ENCODE data around the gene STXBP1.

The STXBP1 gene

DNA sequence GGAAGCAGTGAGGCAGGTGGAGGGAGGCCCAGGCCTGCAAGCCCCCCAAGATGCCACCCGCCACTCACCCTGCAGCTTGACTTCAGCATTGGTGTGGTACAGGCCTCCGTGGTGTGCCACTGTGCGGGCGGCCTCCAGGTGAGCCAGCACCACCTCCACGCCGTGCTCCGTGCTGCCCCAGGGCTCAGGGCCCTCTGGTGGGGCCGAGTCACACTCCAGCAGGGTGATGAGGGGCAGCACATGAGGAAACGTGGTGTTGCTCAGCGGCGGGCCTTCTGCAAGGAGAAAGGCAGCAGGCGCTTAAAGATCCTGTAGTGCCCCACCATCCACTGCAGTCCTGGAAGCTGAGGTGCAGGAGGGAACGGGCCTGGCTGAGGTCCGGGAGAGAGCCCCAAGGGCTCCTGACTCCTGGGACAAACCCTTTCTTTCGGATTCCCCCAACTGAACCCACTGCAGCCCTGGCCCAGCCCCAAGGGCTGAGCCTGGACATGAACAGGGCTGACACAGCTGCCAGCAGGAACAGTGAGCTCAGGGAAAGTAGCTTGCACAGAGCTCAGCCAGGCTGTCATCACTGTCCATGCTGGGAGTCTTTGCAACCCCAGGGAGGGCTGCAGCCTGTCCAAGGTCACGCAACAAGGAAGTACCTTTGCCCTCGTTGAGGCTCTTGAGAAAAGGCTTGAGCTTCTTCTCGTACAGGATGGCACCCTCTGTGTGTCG, 127.7 kb downstream of the STXBP1 start:
- no peak for DNase-seq (ENCODE audit: extremely low spot score)
- CTCF ChIA-PET, result interaction anchor here (1.1 to 4.7 kb wide), 4 partner anchors 24 to 181 kb away, joined by 3 to 17 read pairs (median 8); no protein-coding TSS in a partner anchor
- POLR2A ChIA-PET, result no interaction called here
- TF ChIP-seq, protein P1, sequence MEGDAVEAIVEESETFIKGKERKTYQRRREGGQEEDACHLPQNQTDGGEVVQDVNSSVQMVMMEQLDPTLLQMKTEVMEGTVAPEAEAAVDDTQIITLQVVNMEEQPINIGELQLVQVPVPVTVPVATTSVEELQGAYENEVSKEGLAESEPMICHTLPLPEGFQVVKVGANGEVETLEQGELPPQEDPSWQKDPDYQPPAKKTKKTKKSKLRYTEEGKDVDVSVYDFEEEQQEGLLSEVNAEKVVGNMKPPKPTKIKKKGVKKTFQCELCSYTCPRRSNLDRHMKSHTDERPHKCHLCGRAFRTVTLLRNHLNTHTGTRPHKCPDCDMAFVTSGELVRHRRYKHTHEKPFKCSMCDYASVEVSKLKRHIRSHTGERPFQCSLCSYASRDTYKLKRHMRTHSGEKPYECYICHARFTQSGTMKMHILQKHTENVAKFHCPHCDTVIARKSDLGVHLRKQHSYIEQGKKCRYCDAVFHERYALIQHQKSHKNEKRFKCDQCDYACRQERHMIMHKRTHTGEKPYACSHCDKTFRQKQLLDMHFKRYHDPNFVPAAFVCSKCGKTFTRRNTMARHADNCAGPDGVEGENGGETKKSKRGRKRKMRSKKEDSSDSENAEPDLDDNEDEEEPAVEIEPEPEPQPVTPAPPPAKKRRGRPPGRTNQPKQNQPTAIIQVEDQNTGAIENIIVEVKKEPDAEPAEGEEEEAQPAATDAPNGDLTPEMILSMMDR (IDR thresholded peaks at IDR 0.05; ENCODE audit: control extremely low read depth, extremely low read depth, low read depth, missing control alignments), result no peak

DNA sequence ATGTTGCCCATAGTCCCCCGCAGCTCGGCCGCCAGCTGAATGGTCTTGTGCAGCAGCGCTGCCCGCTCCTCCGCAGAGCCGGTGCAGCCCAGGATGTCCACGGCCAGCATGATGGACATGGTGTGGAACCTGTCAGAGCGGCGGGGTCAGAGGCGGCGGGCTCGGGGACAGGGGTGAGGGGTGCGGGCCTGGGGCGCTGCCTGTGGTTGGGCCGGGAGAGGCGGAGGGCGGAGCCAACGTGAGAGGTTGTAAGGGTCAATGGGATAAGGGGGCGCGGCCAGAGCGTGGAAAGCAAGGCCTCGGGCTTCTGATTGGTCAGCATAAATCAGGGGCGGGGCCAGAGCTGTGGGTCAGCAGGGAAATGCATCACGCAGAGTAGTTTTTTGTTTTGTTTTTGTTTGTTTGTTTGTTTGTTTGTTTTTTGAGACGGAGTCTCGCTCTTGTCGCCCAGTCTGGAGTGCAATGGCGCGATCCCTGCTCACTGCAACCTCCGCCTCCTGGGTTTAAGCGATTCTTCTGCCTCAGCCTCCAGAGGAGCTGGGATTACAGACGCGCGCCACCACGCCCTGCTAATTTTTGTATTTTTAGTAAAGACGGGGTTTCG, 129.9 kb downstream of the STXBP1 start:
- ChIA-PET POLR2A (interaction anchor here (0.5 kb wide), 1 partner anchor 72 kb away, joined by 5 read pairs; no protein-coding TSS in a partner anchor), CTCF (interaction anchor here (0.9 to 4.7 kb wide), 5 partner anchors 11 to 179 kb away, joined by 3 to 17 read pairs (median 4); no protein-coding TSS in a partner anchor)
- TF ChIP-seq, protein P1 (IDR thresholded peaks at IDR 0.05; ENCODE audit: control extremely low read depth, extremely low read depth, low read depth, missing control alignments), result no peak

More for the DNA sequence above, 129.9 kb downstream of the STXBP1 start:
- DNase-seq (ENCODE audit: extremely low spot score), result no peak

Data from GM10248 (cell line).